ENCODE results near the gene CELSR1. TPM values are rescaled to one million over a fixed set of nuclear protein-coding genes. Genes with fewer than 3 reads are reported as not detected.

The CELSR1 gene
- total RNA-seq, 1 experiment from 2014 or later = 14.2 TPM

DNA sequence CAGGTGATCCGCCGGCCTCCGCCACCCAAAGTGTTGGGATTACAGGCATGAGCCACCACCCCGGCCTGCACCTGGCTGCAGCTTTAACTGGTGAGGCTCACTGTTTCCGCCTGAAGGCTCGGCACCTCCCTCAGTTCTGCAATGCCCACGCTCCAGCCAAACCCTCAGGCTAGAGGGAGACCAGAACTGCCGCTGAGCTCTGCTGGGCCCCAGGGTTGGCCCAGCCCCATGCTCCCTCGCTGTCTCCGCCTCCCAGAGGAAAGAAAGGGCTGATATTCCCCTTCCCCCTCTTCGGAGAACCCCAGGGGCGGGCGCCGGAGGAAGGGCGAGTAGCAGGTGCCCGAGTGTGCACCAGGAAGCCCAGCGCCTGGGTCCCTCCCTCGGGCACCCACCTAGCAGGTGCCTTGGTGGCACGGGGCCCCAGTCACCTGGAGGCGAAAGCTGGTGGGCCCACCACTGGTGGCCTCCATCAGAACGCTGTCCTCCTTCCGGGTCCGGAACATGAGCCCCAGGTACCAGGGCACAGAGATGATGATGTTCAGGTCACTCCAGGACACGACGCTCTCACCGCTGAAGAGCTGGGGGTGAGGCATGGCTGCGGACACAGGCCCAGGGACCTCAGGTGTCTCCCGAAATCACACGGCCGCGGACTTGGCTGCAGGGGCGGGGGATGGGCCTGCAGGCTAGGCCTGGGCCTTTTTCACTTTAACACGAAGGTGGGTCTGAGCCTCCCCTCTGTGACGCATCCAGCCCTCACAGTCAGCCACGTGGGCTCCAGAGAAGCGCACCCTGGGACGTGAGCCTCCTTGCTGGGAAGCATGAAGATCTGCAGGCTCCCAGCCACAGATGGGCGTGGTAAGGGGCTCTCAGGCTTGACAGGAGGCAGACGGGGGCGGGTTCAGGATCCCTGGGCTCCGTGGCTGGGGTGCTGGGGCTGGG lies 128.6 kb downstream of the CELSR1 start:
- no peaks in the 10 kb centered on the region for H3K9me3 ChIP-seq (ENCODE audit: low read length)
- no peak overlapping the region for H3K27ac ChIP-seq (ENCODE audit: low read length)
- H4K20me1 ChIP-seq (ENCODE audit: low read length) = no peaks in the 10 kb centered on the region
- TF ChIP-seq EZH2 (IDR thresholded peaks at IDR 0.05; ENCODE audit: low read length, unreplicated experiment) = no peak
- no peak for TF ChIP-seq EZH2phosphoT487 (IDR thresholded peaks at IDR 0.05; ENCODE audit: borderline replicate concordance, low read length)
- TF ChIP-seq, protein P1, sequence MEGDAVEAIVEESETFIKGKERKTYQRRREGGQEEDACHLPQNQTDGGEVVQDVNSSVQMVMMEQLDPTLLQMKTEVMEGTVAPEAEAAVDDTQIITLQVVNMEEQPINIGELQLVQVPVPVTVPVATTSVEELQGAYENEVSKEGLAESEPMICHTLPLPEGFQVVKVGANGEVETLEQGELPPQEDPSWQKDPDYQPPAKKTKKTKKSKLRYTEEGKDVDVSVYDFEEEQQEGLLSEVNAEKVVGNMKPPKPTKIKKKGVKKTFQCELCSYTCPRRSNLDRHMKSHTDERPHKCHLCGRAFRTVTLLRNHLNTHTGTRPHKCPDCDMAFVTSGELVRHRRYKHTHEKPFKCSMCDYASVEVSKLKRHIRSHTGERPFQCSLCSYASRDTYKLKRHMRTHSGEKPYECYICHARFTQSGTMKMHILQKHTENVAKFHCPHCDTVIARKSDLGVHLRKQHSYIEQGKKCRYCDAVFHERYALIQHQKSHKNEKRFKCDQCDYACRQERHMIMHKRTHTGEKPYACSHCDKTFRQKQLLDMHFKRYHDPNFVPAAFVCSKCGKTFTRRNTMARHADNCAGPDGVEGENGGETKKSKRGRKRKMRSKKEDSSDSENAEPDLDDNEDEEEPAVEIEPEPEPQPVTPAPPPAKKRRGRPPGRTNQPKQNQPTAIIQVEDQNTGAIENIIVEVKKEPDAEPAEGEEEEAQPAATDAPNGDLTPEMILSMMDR (conservative IDR thresholded peaks at IDR 0.05; ENCODE audit: low read depth, low read length) = no peak
- H3K9me2 ChIP-seq (replicated peaks; ENCODE audit: low read length) = no peaks in the 10 kb centered on the region
- H2AFZ ChIP-seq (ENCODE audit: low read length) = no peak overlapping the region
- H3K36me3 ChIP-seq (ENCODE audit: low read depth, low read length) = no peaks in the 10 kb centered on the region
- H3F3A ChIP-seq (ENCODE audit: low read length, unreplicated experiment) = no peaks in the 10 kb centered on the region
- ATAC-seq = no peak
- DNase-seq = no peak
- ChIA-PET CTCF (no interaction called here), POLR2A (ENCODE audit: unreplicated experiment) (no interaction called here)
- no TSS peak for BruUV-seq (replicated peaks)
- H3K4me2 ChIP-seq (ENCODE audit: low read length) = no peak overlapping the region
- H3K9ac ChIP-seq (ENCODE audit: low read length) = no peak overlapping the region
- H3K27me3 ChIP-seq (ENCODE audit: low read length) = no peaks in the 10 kb centered on the region
- H3K4me1 ChIP-seq (ENCODE audit: insufficient read depth, low read length) = no peaks in the 10 kb centered on the region
- H3K79me2 ChIP-seq (ENCODE audit: low read length) = no peaks in the 10 kb centered on the region
- intact Hi-C loops (cut with micrococcal nuclease) = no loop called here
- H3K4me3 ChIP-seq (ENCODE audit: low read length) = no peak overlapping the region

DNA sequence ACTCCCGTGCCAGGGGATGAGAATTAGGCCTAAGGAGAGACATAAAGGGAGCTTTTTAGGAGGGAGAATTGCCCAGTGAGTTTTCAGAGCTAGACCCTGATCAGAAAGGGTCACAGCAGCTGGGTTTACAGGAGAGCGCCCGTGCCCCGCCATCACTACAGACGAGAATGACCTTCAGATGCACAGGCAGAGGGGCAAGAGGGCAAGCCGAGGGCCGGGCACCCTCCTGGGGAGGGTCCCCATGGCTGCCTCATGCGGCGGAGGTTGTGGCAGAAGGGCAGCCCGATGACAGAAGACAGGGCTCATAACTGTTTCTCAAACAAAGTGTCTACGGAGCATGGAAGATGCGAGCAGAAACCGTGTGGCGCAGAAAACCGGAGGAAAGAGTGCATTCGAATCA lies 129.7 kb downstream of the CELSR1 start:
- no peaks in the 10 kb centered on the region for H4K20me1 ChIP-seq (ENCODE audit: low read length)
- H3F3A ChIP-seq (ENCODE audit: low read length, unreplicated experiment) = no peaks in the 10 kb centered on the region
- ChIA-PET CTCF (no interaction called here), POLR2A (ENCODE audit: unreplicated experiment) (no interaction called here)
- H3K9ac ChIP-seq (ENCODE audit: low read length) = no peak overlapping the region
- TF ChIP-seq EZH2 (IDR thresholded peaks at IDR 0.05; ENCODE audit: low read length, unreplicated experiment) (no peak), EZH2phosphoT487 (IDR thresholded peaks at IDR 0.05; ENCODE audit: borderline replicate concordance, low read length) (no peak)
- TF ChIP-seq, protein P1 (conservative IDR thresholded peaks at IDR 0.05; ENCODE audit: low read depth, low read length) = no peak
- no peaks in the 10 kb centered on the region for H3K9me3 ChIP-seq (ENCODE audit: low read length)
- H3K36me3 ChIP-seq (ENCODE audit: low read depth, low read length) = no peaks in the 10 kb centered on the region
- H3K79me2 ChIP-seq (ENCODE audit: low read length) = no peaks in the 10 kb centered on the region
- no peaks in the 10 kb centered on the region for H3K27me3 ChIP-seq (ENCODE audit: low read length)
- no peak overlapping the region for H3K27ac ChIP-seq (ENCODE audit: low read length)
- intact Hi-C loops (cut with micrococcal nuclease) = no loop called here
- no peak overlapping the region for H2AFZ ChIP-seq (ENCODE audit: low read length)
- ATAC-seq (no peak), DNase-seq (no peak)
- H3K4me2 ChIP-seq (ENCODE audit: low read length) = no peak overlapping the region
- H3K9me2 ChIP-seq (replicated peaks; ENCODE audit: low read length) = no peaks in the 10 kb centered on the region
- no peak overlapping the region for H3K4me3 ChIP-seq (ENCODE audit: low read length)
- BruUV-seq (replicated peaks) = no TSS peak
- no peaks in the 10 kb centered on the region for H3K4me1 ChIP-seq (ENCODE audit: insufficient read depth, low read length)

DNA sequence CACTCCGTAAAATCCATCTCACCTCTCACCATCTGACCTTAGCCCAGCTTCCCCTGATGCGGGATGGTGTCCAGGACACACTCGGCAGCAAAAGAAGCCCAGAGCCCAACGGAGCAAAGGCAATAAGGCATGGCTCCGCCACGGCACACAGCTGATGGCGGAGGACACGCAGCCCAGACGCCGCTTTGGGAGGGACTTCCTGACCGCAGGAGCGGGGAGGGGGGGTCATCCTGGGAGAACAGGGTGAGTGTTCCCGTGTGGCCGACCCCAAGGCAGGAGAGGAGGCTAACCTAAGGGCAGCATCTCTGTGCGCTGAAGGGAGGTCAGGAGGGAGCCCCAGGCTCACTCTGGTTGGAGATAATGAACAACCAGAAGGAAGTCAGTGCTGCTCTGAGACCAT lies 130.6 kb downstream of the CELSR1 start:
- no peaks in the 10 kb centered on the region for H3K36me3 ChIP-seq (ENCODE audit: low read depth, low read length)
- no peaks in the 10 kb centered on the region for H3K9me2 ChIP-seq (replicated peaks; ENCODE audit: low read length)
- H2AFZ ChIP-seq (ENCODE audit: low read length) = no peak overlapping the region
- no peaks in the 10 kb centered on the region for H3F3A ChIP-seq (ENCODE audit: low read length, unreplicated experiment)
- H3K4me1 ChIP-seq (ENCODE audit: insufficient read depth, low read length) = no peaks in the 10 kb centered on the region
- intact Hi-C loops (cut with micrococcal nuclease) = no loop called here
- H3K4me2 ChIP-seq (ENCODE audit: low read length) = no peak overlapping the region
- no peak overlapping the region for H3K9ac ChIP-seq (ENCODE audit: low read length)
- no peaks in the 10 kb centered on the region for H3K27me3 ChIP-seq (ENCODE audit: low read length)
- H3K79me2 ChIP-seq (ENCODE audit: low read length) = no peaks in the 10 kb centered on the region
- ChIA-PET POLR2A (ENCODE audit: unreplicated experiment) (no interaction called here), CTCF (no interaction called here)
- TF ChIP-seq EZH2phosphoT487 (IDR thresholded peaks at IDR 0.05; ENCODE audit: borderline replicate concordance, low read length) (no peak), EZH2 (IDR thresholded peaks at IDR 0.05; ENCODE audit: low read length, unreplicated experiment) (no peak)
- TF ChIP-seq, protein P1 (conservative IDR thresholded peaks at IDR 0.05; ENCODE audit: low read depth, low read length) = no peak
- no peak overlapping the region for H3K27ac ChIP-seq (ENCODE audit: low read length)
- DNase-seq (no peak), ATAC-seq (no peak)
- no peak overlapping the region for H3K4me3 ChIP-seq (ENCODE audit: low read length)
- no TSS peak for BruUV-seq (replicated peaks)
- no peaks in the 10 kb centered on the region for H3K9me3 ChIP-seq (ENCODE audit: low read length)
- H4K20me1 ChIP-seq (ENCODE audit: low read length) = no peaks in the 10 kb centered on the region

All from PC-3 (cell line).